NCI-H1436 treated with DMSO at 0.1 percent for 48 hours (cell line): Measurements from ENCODE around the gene KCNH5.
"Not testable (repeated sequence)": the region's sequence is repeated elsewhere in the genome, so short reads cannot be mapped to it uniquely, and the experiment has no call there.

Source experiments
- DNase-seq: peaks from one replicate; lab custom pipeline; 2025; lab: John Stamatoyannopoulos, UW

KCNH5 gene

DNA sequence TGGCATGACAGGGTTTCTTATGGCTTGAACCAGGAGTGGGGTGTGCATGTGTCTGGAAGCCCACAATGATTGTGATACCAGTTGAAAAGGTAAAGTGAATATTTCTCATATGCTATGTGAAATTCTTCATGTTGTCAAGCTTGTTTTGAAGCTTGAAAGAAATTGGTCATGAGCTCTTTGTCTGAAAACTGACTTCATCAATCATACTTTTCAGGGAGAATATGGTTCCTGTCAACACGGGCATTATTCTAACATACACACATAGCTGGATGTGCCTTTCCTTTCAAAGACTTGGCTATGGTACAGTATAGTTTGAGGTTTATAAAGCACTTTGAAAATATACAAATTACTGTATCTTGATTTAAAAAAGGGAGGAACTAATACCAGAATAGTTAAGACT, 158.8 kb downstream of the KCNH5 start:
- DNase-seq: no peak

DNA sequence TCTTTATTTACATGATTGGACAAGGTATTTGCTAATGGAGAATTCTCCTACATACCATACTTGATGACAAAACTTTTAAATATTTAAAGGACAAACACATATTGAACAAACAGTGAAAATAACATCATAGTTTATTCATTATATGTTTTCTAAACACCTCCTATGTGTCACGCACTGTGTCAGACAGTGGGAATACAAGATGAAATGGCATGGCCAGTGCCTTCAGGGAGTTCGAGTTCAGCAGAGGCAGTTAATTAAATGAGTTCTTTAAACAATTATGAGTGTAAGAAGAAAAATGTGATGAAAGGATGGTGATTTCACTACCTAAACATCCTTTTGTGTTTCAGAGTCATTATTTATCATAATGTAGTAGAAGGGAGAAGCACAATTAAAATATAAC, 159.8 kb downstream of the KCNH5 start:
- DNase-seq: no peak

DNA sequence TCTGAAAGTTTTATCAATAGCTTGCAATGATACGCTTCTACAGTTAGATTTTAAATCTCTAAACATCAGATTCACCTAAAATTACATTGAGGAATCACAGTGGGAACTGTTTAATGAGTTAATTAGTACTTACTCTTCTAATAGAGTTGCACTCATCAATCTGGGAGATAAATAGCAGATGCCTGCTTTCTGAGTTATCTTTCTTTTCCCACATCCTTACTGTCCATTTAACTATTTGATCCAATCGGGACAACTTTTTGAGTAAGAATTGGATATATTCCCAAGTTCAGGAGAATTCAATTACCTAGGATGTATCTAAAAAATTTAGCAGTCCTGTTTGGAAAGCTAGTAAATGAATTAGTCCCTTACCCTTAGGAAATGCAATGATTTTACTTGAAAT, 162.3 kb downstream of the KCNH5 start:
- DNase-seq: no peak

DNA sequence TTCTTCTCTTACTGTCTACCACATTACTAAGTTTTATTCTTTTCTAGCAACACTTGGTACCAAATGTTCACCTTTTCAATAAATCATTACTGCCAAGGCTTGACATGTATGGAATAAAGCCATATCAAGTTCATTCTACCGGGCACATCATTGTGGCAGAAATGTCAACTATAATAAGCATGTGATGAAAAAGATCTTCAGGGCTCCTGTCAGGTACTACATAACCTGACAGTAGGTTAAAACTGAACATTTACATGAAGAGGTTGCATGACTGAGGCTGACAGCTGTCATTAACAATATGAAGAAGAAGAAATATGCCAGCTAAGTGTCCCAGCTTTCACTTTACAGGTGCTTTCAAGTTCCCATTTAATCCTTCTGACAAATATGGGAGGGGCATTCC, 178.9 kb downstream of the KCNH5 start:
- DNase-seq: no peak

DNA sequence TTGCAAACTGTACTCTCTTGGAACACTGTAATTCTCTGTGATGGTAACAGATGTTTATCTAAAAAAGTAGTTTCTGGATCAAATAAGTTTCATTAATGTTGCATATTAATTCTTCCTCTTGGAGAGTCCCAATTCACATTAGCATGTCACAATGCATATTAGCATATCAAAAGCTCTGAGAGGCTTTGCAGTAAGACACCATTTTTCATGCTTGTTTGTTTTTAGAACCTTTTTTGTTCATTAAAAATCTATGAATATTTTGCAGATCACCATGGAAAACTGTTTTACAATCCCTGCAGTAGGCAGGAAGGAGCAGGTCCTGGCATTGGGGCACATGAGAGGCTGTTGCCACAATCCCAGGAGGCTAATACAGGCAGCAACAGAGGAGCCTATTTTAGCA, 180.7 kb downstream of the KCNH5 start:
- DNase-seq: no peak

DNA sequence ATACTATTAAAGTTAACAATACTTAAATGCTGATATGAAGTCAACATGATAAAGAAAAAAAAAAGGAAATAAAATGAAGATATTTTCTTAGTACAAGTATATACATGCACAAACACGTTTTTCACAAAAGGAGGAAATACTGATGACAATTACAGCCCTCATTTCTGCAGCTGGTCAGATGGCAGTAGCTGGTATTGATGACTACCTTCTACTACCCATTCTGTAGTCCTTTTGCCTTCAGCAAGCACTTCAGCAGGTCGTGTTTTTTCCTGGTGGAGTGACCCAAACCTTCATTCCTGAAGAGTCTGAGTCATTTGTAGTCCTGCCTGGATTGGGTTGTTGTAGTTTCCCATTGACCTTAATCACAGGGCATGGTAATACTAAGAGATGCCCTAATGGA, 187.2 kb downstream of the KCNH5 start:
- not testable (repeated sequence) for DNase-seq

DNA sequence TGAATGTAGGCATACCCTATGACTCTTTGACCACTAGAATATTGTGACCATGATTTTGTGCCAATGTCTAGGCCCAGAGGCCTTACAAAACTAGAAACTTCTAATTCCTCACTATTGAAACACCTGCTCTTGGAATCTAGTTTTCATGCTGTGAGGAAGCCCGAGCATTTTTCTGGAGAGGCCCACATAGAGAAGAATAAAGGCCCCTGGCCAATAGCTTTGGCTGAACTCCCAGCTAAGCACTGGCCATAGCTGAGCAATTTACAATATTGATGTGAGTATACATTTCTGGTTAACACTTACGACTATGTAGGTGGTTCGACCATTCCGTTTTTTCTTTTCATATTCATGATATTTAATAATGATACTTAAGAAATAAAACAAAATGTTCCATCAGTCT, 190.3 kb downstream of the KCNH5 start:
- DNase-seq: no peak

DNA sequence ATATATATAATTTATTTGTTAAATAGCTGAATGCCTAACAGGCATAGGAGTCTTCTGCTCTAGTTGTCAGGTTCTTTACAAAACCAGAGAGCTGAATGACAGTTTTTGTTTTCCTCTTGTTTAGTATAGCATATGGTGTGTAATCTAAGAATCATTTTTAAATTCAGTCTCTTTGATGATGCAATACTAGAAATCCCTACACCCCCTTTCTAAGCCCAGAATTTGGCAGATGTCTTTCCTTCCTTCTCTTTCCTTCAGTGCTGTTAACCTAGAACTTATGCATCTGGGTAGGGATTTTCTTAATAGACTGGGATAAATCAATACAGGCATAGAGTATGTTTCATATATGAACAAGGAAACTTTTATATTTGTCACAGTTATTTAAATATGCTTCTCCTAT, 198.1 kb downstream of the KCNH5 start:
- no peak for DNase-seq

DNA sequence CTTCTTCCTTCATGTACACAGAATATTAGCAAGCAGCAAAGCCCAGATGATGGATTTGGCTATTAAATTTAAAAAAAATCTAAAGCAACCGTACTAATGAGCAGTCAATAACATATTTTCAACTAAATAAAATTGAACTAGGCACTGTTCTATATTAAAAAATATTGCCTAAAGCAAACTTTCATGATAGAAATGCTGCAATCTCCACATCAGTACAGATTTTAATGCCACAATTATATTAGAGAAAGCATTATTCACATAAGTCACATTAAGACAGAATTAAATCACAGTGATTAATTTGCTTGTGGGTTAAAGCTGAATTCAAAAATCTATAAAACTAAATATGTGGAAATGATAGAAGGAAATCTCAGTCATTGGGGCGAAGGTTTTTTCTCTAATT, 200.7 kb downstream of the KCNH5 start:
- DNase-seq: no peak

DNA sequence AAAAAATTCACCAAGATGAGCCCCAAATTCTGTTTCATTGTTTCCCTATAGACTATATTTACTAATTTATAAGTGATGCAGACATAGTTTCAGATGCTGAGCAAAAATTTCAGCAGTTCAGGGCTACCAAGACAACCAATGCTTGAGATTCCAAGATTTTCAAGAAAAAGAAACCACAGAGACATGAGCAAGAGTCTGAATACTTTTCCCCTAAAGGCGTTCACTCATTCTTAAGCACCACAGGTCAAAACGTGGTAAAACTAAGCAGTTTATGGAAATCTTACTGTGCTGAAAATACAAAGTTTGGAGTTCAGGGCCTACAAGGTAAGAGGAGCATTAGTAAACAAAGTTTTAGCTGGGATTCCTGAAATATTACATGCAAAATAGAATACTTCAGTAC, 221.2 kb downstream of the KCNH5 start:
- no peak for DNase-seq

DNA sequence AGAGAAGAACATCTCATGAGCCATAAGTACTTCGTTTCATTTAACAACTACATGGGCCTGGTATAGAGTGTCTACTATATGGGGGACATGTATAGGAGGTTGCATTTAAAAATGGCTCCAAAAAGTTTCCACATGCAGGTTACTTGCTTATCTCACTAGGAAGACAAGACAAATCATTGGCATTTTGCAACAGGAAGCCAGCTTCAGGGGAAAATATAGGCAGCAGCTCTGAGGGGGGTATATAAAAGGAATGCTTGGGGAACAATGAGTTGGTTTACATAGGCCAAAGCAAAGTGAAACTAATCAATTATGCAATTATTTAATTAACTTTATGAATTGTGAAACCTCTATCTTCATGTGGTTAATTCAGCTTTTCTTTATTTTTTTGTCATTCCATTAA, 225.3 kb downstream of the KCNH5 start:
- DNase-seq: no peak

DNA sequence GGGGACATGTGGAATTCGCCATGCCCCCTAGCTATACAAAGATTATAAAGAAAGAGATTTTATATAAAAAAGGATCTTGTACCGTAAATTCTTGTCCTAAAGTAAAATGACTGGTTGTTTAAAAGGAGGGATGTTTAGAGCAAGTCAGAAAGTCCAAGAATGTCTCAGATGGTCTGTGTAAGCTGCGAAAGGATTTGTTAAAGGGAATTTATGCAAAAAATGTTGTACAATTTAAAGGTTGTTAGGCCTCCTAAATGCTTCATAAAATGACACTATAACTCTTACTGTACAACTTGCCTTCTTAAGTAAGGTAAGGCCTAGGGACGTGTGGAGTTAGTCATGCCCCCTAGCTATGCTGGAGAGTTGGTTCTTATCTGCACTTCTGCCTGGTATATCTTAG, 237.6 kb downstream of the KCNH5 start:
- no peak for DNase-seq

DNA sequence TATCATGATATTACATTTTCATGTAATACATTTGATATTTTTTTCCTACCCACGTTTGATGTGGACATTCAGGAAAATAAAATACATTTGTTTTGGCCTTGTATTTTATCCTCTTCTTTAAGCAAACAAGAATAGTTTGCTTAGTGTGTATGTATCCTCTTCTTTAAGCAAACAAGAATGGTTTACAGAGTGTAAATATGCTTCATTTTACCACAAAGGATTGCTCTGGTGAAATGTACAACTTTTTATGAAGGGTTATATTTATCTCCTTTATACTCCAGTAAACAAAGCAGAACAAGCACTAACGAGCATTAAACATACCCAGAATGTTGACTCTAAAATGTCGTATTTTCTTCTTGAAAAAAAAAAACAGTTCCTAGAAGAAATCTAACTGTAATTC, 244.7 kb downstream of the KCNH5 start:
- DNase-seq: no peak

DNA sequence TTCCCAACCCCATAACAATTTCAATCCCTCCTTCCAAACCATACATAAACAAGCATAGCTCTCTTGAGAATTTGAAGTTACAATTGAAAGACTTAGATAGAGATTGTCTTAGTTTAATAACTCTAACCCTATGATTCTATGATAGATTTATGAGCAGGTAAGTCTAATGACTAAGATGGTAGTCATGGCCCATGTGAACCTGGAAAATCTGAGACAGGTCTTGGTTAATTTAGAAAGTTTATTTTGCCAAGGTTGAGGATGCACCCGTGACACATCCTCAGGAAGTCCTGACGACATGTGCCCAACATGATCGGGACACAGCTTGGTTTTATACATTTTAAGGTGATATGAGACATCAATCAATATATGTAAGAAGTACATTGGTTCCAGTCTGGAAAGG, 248.8 kb downstream of the KCNH5 start:
- DNase-seq: no peak

DNA sequence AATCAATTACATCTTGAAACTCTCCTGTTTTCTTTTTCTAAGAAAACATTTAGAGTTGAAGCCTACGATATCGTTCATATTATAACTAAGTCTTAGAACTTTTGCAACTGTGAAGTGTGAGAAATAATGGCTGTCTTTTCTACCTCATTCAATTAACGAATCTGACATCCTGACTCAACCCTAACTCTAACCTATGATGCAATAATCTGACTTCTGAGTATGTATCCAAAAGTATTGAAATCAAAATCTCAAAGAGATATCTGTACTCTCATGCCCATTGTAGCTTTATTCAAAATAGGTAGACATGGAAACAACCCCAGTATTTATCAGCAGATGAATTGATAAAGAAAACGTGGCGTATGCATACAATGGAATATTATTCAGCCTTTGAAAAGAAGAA, 252.7 kb downstream of the KCNH5 start:
- DNase-seq: no peak

DNA sequence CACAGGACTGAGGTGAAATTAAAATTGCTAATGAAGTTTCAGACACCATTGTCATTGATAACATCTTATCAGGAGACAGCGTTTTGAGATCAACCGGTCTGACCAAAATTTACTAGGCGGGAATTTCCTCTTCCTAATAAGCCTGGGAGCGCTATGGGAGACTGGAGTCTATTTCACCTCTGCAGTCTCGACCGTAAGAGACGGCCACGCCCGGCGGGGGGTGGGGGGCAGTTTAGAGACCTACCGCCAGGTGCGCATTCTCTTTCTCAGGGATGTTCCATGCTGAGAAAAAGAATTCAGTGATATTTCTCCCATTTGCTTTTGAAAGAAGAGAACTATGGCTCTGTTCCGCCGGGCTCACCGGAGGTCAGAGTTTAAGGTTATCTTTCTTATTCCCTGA, 263.9 kb downstream of the KCNH5 start:
- not testable (repeated sequence) for DNase-seq

DNA sequence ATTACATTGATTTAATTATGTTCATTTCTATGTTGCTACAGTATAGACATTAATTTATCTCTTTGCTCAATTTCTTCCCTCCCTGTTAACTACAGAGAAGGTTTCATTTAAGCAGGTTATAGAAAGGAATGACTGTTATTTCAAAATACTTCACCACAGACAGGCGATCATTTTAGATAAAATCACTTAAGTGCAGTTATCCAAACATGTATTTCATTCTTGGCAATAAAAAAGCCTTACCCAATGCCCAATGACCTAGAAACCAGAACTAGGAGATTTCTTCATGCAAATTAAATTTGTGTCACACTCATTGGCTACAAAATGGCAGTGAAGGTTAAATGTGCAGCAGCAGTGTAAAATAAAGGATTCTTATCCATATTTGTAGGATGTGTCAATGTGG, 266.4 kb downstream of the KCNH5 start:
- DNase-seq: no peak

DNA sequence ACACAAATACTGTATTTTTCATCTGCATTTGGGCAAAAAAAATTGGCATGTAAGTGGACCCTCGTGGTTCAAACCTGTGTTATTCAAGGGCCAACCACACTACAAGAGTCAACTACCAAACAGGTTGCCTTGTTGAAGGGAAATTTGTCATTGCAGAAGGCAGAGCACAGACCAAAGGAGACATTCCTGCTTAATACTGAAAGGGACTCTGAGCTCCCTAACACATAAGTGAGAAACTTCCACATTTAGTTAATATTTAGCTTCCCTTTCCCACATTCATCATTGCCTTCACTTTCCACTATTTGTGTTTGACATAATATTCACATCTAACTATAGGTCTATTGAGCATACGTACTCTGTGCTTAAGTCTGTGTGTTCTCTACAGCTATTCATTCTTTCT, 266.9 kb downstream of the KCNH5 start:
- no peak for DNase-seq

DNA sequence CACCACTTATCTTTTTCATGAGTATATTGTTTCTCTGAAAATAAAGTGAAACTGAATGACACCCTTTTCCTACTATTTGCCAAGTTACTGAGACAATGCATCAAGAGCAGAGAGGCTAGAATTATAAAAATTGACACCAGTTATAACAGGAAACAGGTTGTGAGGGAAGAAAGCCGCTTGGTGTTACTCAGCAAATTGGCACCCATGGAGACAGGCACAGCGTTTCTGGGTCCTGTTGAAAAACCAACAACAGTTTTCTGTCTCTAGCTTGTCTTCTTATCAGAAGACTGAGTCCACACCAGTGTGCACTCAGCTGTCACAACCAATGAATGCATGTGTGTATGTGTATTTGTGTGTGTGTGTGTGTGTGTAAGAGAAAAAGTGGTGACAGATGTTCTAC, 267.7 kb downstream of the KCNH5 start:
- no peak for DNase-seq

DNA sequence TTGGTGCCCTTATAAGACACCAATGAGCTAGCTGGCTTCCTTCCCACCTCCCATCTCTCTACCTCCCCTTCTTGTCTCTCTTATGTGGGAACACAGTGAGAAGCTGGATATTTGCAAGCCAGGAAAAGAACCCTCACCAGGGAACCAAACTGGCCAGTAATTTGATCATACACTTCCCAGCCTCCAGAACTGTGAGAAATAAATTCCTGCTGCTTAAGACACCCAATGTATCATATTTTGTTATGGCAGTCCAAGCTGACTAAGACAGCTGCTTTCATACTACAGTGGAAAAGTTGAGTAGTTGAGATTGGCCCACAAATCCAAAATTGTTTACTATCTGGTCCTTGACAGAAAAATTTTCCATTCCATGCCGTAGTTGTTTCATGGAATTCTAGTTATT, 269.0 kb downstream of the KCNH5 start:
- DNase-seq: no peak

DNA sequence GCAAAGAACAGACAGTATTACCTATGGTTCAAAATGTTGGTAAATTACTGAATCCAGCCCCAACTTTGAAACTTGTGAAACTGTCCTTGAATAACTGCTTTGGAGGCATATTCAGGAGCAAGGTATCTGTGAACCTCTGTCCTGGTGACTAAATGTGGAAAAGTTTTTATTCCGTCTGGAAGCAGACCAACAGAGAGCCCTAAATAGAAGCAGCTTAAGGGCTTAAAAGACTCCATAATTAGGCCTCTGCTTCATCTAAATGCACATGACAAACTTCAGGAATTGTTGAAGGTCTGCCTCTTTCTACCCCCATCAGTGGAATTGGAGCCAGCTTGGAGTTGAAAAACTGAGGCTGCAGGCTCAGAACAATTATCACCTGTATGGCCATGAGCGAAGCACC, 276.5 kb downstream of the KCNH5 start:
- no peak for DNase-seq

DNA sequence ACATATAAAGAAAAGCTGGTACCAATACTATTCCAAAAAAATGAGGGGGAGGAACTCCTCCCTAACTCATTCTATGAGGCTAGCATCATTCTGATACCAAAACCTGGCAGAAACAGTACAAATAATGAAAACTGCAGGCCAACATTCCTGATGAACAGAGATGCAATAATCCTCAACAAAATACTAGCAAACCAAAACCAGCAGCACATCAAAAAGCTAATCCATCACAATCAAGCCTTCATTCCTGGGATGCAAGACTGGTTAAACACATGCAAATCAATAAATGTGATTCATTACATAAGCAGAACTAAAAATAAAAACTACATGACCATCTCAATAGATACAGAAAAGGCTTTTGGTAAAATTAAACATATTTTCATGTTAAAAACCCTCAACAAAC, 281.3 kb downstream of the KCNH5 start:
- DNase-seq: no peak

DNA sequence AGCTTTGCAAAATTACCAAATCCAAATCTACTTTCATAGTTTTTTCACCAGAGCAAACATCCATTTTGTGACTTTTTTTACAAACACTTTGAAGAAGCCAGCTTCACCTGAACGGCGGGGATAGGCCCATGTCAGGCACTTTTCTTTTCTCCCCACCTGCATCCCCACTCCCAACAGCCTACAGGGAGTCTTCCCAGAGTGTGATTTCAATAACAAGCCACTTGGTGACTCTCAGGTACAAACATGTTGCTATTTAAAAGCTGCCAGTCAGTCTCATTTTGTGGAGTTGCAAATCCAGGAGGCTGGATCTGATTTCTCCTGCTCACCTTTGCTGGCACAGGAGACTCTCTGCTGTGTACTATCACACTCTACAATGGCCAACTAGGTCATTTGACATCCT, 285.5 kb downstream of the KCNH5 start:
- no peak for DNase-seq

DNA sequence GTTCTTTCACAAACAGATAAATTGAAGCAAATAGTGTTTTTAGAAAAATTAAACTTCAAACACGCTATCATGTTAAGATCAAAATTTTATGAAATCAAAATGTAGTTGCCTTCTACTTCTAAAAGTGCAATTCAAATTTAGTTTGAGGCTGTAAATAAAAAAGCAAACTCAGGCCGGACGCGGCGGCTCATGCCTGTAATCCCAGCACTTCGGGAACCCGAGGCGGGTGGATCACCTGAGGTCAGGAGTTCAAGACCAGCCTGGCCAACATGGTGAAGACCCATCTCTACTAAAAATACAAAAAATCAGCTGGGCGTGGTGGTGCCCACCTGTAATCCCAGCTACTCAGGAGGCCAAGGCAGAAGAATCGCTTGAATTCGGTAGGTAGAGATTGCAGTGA, 298.4 kb downstream of the KCNH5 start:
- DNase-seq: not testable (repeated sequence)

DNA sequence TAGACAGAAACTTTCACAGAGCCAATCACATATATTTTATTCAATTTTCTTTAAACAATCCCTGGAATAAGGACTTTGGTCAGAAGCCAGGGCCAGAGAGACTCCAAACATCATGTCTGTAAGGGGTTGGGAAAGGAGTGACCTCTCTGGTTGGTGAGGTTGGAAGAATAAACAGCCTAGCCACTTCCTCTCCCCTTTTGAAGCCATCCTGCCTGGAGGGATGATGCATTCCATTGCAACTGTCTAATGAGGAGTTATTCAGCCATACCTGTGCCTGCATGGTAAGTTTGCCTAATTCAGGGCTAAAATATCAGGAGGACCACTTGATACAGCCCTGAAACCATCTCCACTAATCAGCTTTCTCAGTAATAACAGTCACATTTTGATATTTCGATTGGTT, 299.8 kb downstream of the KCNH5 start:
- no peak for DNase-seq
